GM12878 (cell line): ENCODE data around the gene IDS. TPM values are rescaled to one million over a fixed set of nuclear protein-coding genes. Genes with fewer than 3 reads are reported as not detected.

Experiments used
- BACH1 ChIP-seq: fragments of 450-650 bp; IDR thresholded peaks from 2 replicates; pipeline ENCODE4 v1.6.1; 2017; ENCODE audit warnings: mild to moderate bottlenecking, borderline replicate concordance
- CHD1 ChIP-seq: IDR thresholded peaks from 2 replicates; pipeline ENCODE4 v1.6.1; 2012; ENCODE audit warnings: low read depth, low read length, improper control_type of control experiment
- DPF2 ChIP-seq: fragments of 450-650 bp; IDR thresholded peaks from 2 replicates; pipeline ENCODE4 v1.6.1; 2017; ENCODE audit warnings: mild to moderate bottlenecking
- ESRRA ChIP-seq: IDR thresholded peaks from 2 replicates; pipeline ENCODE4 v1.6.1; 2012; ENCODE audit warnings: mild to moderate bottlenecking, low read length, improper control_type of control experiment
- KAT2A ChIP-seq: conservative IDR thresholded peaks from 2 replicates; pipeline ENCODE4 v1.6.1; 2011; ENCODE audit warnings: low read depth, low read length; ENCODE audit not compliant: control insufficient read depth
- MXI1 ChIP-seq: fragments of 150-350 bp; IDR thresholded peaks from 2 replicates; pipeline ENCODE4 v1.6.1; 2011; ENCODE audit warnings: low read depth, mild to moderate bottlenecking, inconsistent platforms, low read length, improper control_type of control experiment
- POLR2A ChIP-seq: IDR thresholded peaks from 2 replicates; pipeline ENCODE4 v1.6.1; 2011; ENCODE audit warnings: low read depth, mild to moderate bottlenecking, low read length
- POLR2AphosphoS5 ChIP-seq: IDR thresholded peaks from 2 replicates; pipeline ENCODE4 v1.6.1; 2011; ENCODE audit warnings: mild to moderate bottlenecking, low read length, inconsistent platforms
- RAD21 ChIP-seq: IDR thresholded peaks from 2 replicates; pipeline ENCODE4 v1.6.1; 2011; ENCODE audit warnings: mild to moderate bottlenecking, low read depth, low read length, moderate library complexity; ENCODE audit not compliant: insufficient read depth
- RELA ChIP-seq: fragments of 450-650 bp; IDR thresholded peaks from 2 replicates; pipeline ENCODE4 v1.8.0; 2014; ENCODE audit warnings: borderline replicate concordance; ENCODE audit not compliant: partially characterized antibody
- WRNIP1 ChIP-seq: IDR thresholded peaks from 2 replicates; pipeline ENCODE4 v1.6.1; 2011; ENCODE audit warnings: low read depth, low read length, improper control_type of control experiment, borderline replicate concordance
- ZBED1 ChIP-seq: IDR thresholded peaks from 2 replicates; pipeline ENCODE4 v1.6.1; 2016; ENCODE audit warnings: borderline replicate concordance
- ZSCAN29 ChIP-seq: fragments of 450-650 bp; IDR thresholded peaks from 2 replicates; pipeline ENCODE4 v1.6.1; 2017; ENCODE audit warnings: mild to moderate bottlenecking, moderate library complexity
- polyA plus RNA-seq, 11 experiments: library from polyadenylated mRNA; depleted of rRNA in 4 of 11; unstranded in 6 of 11; stranded (reverse) in 5 of 11; fragments of >200 nt; fragmentation: Nextera tagmentation in 4 of 11; fragmentation: Illumina TruSeq in 1 of 11; extraction: Ambion mirVana in 4 of 11; extraction: Trizol in 1 of 11; gene quantifications; 1 replicate in 1 of 11; 2 replicates in 10 of 11; pipeline versions ENCODE4 v1.2.1 to v1.2.3, GENCODE V29; 2011 to 2016; ENCODE audit warnings: inconsistent platforms in 2 of 11, missing spikeins in 2 of 11, low read depth in 1 of 11
- total RNA-seq, 4 experiments: library from RNA; depleted of rRNA in 3 of 4; stranded (reverse); fragments of >200 nt in 3 of 4; fragmentation: Illumina TruSeq in 1 of 4; extraction: Trizol in 1 of 4; gene quantifications; 2 replicates each; pipeline versions ENCODE4 v1.2.1 to v1.2.3, GENCODE V29; 2013 to 2021
- TF ChIP-seq, protein P1 (sequence below): IDR thresholded peaks from 2 replicates; pipeline ENCODE4 v1.6.1; 2012; ENCODE audit warnings: improper control_type of control experiment, low read depth, low read length; ENCODE audit not compliant: insufficient replicate concordance
- TF ChIP-seq, protein P2 (sequence below): fragments of 450-650 bp; IDR thresholded peaks from 2 replicates; pipeline ENCODE4 v1.6.1; 2016; ENCODE audit warnings: mild to moderate bottlenecking, moderate library complexity, borderline replicate concordance
- TF ChIP-seq, protein P3 (sequence below): IDR thresholded peaks from 2 replicates; pipeline ENCODE4 v1.6.1; 2012; ENCODE audit warnings: mild to moderate bottlenecking, low read depth, low read length

The IDS gene
- total and polyA plus RNA-seq, 10 of the 15 experiments (the other 5 are each of a cell fraction or from before 2014, with no cell fraction given): 6.1 to 79.1 (median 51.7) TPM

DNA sequence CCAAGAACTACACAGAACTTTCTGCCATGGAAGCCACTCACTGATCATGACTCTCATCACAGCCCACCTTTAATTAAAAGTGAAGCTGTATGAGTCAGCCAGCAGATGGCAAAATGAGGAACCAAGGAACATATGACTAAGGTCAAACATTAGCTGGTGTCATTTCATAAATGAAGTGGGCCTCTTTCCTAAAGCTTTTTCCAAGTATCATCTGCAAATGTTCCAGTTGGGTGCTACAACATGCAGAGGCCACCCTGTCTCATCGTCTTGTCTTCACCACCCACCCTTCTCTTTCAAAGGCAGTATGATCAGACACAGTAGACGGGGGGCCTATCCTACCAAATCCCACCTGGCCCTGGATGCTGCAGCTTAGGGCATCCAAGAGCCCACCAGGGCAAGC is 26.5 kb upstream of the IDS start (continued):
- TF ChIP-seq, protein P1, sequence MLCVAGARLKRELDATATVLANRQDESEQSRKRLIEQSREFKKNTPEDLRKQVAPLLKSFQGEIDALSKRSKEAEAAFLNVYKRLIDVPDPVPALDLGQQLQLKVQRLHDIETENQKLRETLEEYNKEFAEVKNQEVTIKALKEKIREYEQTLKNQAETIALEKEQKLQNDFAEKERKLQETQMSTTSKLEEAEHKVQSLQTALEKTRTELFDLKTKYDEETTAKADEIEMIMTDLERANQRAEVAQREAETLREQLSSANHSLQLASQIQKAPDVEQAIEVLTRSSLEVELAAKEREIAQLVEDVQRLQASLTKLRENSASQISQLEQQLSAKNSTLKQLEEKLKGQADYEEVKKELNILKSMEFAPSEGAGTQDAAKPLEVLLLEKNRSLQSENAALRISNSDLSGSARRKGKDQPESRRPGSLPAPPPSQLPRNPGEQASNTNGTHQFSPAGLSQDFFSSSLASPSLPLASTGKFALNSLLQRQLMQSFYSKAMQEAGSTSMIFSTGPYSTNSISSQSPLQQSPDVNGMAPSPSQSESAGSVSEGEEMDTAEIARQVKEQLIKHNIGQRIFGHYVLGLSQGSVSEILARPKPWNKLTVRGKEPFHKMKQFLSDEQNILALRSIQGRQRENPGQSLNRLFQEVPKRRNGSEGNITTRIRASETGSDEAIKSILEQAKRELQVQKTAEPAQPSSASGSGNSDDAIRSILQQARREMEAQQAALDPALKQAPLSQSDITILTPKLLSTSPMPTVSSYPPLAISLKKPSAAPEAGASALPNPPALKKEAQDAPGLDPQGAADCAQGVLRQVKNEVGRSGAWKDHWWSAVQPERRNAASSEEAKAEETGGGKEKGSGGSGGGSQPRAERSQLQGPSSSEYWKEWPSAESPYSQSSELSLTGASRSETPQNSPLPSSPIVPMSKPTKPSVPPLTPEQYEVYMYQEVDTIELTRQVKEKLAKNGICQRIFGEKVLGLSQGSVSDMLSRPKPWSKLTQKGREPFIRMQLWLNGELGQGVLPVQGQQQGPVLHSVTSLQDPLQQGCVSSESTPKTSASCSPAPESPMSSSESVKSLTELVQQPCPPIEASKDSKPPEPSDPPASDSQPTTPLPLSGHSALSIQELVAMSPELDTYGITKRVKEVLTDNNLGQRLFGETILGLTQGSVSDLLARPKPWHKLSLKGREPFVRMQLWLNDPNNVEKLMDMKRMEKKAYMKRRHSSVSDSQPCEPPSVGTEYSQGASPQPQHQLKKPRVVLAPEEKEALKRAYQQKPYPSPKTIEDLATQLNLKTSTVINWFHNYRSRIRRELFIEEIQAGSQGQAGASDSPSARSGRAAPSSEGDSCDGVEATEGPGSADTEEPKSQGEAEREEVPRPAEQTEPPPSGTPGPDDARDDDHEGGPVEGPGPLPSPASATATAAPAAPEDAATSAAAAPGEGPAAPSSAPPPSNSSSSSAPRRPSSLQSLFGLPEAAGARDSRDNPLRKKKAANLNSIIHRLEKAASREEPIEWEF: no peak
- TF ChIP-seq POLR2AphosphoS5 (no peak), DPF2 (peak; percentile 75; the same call in 1 of the 2 replicates), ESRRA (no peak), WRNIP1 (no peak), RELA (no peak), ZBED1 (no peak), BACH1 (no peak; the same call in 1 of the 2 replicates), MXI1 (no peak), POLR2A (no peak), RAD21 (peak; percentile 19; the same call in 1 of the 2 replicates), KAT2A (no peak), ZSCAN29 (no peak), CHD1 (no peak)
- TF ChIP-seq, protein P2, sequence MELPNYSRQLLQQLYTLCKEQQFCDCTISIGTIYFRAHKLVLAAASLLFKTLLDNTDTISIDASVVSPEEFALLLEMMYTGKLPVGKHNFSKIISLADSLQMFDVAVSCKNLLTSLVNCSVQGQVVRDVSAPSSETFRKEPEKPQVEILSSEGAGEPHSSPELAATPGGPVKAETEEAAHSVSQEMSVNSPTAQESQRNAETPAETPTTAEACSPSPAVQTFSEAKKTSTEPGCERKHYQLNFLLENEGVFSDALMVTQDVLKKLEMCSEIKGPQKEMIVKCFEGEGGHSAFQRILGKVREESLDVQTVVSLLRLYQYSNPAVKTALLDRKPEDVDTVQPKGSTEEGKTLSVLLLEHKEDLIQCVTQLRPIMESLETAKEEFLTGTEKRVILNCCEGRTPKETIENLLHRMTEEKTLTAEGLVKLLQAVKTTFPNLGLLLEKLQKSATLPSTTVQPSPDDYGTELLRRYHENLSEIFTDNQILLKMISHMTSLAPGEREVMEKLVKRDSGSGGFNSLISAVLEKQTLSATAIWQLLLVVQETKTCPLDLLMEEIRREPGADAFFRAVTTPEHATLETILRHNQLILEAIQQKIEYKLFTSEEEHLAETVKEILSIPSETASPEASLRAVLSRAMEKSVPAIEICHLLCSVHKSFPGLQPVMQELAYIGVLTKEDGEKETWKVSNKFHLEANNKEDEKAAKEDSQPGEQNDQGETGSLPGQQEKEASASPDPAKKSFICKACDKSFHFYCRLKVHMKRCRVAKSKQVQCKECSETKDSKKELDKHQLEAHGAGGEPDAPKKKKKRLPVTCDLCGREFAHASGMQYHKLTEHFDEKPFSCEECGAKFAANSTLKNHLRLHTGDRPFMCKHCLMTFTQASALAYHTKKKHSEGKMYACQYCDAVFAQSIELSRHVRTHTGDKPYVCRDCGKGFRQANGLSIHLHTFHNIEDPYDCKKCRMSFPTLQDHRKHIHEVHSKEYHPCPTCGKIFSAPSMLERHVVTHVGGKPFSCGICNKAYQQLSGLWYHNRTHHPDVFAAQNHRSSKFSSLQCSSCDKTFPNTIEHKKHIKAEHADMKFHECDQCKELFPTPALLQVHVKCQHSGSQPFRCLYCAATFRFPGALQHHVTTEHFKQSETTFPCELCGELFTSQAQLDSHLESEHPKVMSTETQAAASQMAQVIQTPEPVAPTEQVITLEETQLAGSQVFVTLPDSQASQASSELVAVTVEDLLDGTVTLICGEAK: no peak
- TF ChIP-seq, protein P3, sequence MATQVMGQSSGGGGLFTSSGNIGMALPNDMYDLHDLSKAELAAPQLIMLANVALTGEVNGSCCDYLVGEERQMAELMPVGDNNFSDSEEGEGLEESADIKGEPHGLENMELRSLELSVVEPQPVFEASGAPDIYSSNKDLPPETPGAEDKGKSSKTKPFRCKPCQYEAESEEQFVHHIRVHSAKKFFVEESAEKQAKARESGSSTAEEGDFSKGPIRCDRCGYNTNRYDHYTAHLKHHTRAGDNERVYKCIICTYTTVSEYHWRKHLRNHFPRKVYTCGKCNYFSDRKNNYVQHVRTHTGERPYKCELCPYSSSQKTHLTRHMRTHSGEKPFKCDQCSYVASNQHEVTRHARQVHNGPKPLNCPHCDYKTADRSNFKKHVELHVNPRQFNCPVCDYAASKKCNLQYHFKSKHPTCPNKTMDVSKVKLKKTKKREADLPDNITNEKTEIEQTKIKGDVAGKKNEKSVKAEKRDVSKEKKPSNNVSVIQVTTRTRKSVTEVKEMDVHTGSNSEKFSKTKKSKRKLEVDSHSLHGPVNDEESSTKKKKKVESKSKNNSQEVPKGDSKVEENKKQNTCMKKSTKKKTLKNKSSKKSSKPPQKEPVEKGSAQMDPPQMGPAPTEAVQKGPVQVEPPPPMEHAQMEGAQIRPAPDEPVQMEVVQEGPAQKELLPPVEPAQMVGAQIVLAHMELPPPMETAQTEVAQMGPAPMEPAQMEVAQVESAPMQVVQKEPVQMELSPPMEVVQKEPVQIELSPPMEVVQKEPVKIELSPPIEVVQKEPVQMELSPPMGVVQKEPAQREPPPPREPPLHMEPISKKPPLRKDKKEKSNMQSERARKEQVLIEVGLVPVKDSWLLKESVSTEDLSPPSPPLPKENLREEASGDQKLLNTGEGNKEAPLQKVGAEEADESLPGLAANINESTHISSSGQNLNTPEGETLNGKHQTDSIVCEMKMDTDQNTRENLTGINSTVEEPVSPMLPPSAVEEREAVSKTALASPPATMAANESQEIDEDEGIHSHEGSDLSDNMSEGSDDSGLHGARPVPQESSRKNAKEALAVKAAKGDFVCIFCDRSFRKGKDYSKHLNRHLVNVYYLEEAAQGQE: no peak
